ENCODE data around the gene ZNF211. TPM values are rescaled to one million over a fixed set of nuclear protein-coding genes. Genes with fewer than 3 reads are reported as not detected.

ZNF211 gene
- total RNA-seq, 1 experiment from 2014 or later, result 6.7 TPM

DNA sequence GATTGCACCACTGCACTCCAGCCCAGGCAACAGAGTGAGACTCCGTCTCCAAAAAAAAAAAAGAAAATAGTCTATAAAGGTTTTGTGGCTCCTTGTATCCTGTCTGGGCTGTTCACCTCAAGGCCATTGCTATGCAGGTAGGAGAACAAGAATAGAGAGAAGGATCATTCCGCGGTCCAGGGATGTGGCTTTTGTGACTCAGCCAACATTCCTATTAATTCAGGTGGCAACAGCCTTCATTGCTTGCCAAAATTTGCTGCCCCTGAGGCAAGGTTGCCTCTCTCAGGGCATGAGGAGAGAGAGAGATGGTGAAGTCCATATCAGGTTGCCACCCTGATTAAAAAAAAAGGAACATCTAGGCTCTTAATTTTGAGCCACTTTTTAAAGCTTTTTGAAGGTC, 56.8 kb downstream of the ZNF211 start:
- no peak for TF ChIP-seq CBX3 (IDR thresholded peaks at IDR 0.05; ENCODE audit: low read depth)
- no peak for TF ChIP-seq ELF1 (IDR thresholded peaks at IDR 0.05; ENCODE audit: borderline replicate concordance, low read depth)
- TF ChIP-seq EGR1 (IDR thresholded peaks at IDR 0.05; ENCODE audit: low read depth), result no peak
- no peak for TF ChIP-seq ZFX (IDR thresholded peaks at IDR 0.05)
- no peak for TF ChIP-seq TCF7L2 (IDR thresholded peaks at IDR 0.05; ENCODE audit: borderline replicate concordance, extremely low read depth, insufficient read depth, insufficient read length)
- TF ChIP-seq, protein P1, sequence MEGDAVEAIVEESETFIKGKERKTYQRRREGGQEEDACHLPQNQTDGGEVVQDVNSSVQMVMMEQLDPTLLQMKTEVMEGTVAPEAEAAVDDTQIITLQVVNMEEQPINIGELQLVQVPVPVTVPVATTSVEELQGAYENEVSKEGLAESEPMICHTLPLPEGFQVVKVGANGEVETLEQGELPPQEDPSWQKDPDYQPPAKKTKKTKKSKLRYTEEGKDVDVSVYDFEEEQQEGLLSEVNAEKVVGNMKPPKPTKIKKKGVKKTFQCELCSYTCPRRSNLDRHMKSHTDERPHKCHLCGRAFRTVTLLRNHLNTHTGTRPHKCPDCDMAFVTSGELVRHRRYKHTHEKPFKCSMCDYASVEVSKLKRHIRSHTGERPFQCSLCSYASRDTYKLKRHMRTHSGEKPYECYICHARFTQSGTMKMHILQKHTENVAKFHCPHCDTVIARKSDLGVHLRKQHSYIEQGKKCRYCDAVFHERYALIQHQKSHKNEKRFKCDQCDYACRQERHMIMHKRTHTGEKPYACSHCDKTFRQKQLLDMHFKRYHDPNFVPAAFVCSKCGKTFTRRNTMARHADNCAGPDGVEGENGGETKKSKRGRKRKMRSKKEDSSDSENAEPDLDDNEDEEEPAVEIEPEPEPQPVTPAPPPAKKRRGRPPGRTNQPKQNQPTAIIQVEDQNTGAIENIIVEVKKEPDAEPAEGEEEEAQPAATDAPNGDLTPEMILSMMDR (IDR thresholded peaks at IDR 0.05 in 2 of 3, conservative IDR thresholded peaks at IDR 0.05 in 1 of 3; ENCODE audit: borderline replicate concordance in 1 of 3, insufficient read depth in 1 of 3, low read depth in 2 of 3, low read length in 2 of 3), result no peak
- no peak for TF ChIP-seq CEBPB (IDR thresholded peaks at IDR 0.05; ENCODE audit: low read depth)
- TF ChIP-seq, protein P2, sequence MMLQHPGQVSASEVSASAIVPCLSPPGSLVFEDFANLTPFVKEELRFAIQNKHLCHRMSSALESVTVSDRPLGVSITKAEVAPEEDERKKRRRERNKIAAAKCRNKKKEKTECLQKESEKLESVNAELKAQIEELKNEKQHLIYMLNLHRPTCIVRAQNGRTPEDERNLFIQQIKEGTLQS (IDR thresholded peaks at IDR 0.05), result no peak
- TF ChIP-seq, protein P3, sequence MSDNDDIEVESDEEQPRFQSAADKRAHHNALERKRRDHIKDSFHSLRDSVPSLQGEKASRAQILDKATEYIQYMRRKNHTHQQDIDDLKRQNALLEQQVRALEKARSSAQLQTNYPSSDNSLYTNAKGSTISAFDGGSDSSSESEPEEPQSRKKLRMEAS (IDR thresholded peaks at IDR 0.05), result no peak
- TF ChIP-seq POLR2AphosphoS5 (IDR thresholded peaks at IDR 0.05; ENCODE audit: low read depth, low read length), result no peak
- TF ChIP-seq SIN3A (IDR thresholded peaks at IDR 0.05; ENCODE audit: low read depth), result no peak
- TF ChIP-seq EZH2phosphoT487 (IDR thresholded peaks at IDR 0.05; ENCODE audit: borderline replicate concordance), result no peak
- TF ChIP-seq FOSL1 (IDR thresholded peaks at IDR 0.05; ENCODE audit: low read depth), result no peak
- TF ChIP-seq, protein P4, sequence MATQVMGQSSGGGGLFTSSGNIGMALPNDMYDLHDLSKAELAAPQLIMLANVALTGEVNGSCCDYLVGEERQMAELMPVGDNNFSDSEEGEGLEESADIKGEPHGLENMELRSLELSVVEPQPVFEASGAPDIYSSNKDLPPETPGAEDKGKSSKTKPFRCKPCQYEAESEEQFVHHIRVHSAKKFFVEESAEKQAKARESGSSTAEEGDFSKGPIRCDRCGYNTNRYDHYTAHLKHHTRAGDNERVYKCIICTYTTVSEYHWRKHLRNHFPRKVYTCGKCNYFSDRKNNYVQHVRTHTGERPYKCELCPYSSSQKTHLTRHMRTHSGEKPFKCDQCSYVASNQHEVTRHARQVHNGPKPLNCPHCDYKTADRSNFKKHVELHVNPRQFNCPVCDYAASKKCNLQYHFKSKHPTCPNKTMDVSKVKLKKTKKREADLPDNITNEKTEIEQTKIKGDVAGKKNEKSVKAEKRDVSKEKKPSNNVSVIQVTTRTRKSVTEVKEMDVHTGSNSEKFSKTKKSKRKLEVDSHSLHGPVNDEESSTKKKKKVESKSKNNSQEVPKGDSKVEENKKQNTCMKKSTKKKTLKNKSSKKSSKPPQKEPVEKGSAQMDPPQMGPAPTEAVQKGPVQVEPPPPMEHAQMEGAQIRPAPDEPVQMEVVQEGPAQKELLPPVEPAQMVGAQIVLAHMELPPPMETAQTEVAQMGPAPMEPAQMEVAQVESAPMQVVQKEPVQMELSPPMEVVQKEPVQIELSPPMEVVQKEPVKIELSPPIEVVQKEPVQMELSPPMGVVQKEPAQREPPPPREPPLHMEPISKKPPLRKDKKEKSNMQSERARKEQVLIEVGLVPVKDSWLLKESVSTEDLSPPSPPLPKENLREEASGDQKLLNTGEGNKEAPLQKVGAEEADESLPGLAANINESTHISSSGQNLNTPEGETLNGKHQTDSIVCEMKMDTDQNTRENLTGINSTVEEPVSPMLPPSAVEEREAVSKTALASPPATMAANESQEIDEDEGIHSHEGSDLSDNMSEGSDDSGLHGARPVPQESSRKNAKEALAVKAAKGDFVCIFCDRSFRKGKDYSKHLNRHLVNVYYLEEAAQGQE (IDR thresholded peaks at IDR 0.05; ENCODE audit: low read depth), result no peak
- TF ChIP-seq EZH2 (IDR thresholded peaks at IDR 0.05), result no peak
- no peak overlapping the region for H3K4me3 ChIP-seq (replicated peaks in 1 of 2; ENCODE audit: low read depth in 1 of 2, low read length in 2 of 2)
- no TSS peak for BruUV-seq (replicated peaks)
- ATAC-seq (no peak), DNase-seq (ENCODE audit: low read depth, low spot score) (no peak)
- no peaks in the 10 kb centered on the region for H3K27me3 ChIP-seq (ENCODE audit: insufficient read depth, low read length)
- H3K9ac ChIP-seq (ENCODE audit: low read length), result no peak overlapping the region
- no peaks in the 10 kb centered on the region for H3K9me2 ChIP-seq (ENCODE audit: insufficient read depth)
- ChIA-PET POLR2A (no interaction called here), RAD21 (ENCODE audit: low non-redundant PET in 1 of 2, low total read pairs in 2 of 2, uncharacterized antibody in 2 of 2, unreplicated experiment in 2 of 2) (no interaction called here), CTCF (no interaction called here)
- H3K4me1 ChIP-seq (ENCODE audit: control insufficient read depth in 1 of 2, insufficient read depth in 2 of 2, low read length in 2 of 2), result no peaks in the 10 kb centered on the region
- intact Hi-C loops (cut with micrococcal nuclease), result no loop called here
- H3K36me3 ChIP-seq (ENCODE audit: control insufficient read depth in 1 of 2, insufficient read depth in 2 of 2, low read length in 2 of 2), result peaks cover 16 to 56% of the 10 kb centered on the region in 2 experiments
- no peak overlapping the region for H3K27ac ChIP-seq (ENCODE audit: low read depth, low read length)
- H3K9me3 ChIP-seq (ENCODE audit: control insufficient read depth in 1 of 2, insufficient read depth in 1 of 2, low read depth in 1 of 2, low read length in 2 of 2), result peaks cover 42 to 50% of the 10 kb centered on the region in 2 experiments; a peak in 3 of 4 replicates
- no peak overlapping the region for H3K4me2 ChIP-seq (ENCODE audit: low read length)
- H4K20me1 ChIP-seq (ENCODE audit: insufficient read depth), result no peaks in the 10 kb centered on the region
- no peak overlapping the region for H2AFZ ChIP-seq (ENCODE audit: low read depth, low read length, poor library complexity, severe bottlenecking)
- peaks cover 59% of the 10 kb centered on the region for H3K79me2 ChIP-seq (ENCODE audit: insufficient read depth, low read length)

Measured in HCT116 (cell line).